Astrocyte of the cerebellum (primary cell): Measurements from ENCODE around the gene COL20A1.

Experiments used
- DNase-seq: peaks from one replicate; pipeline ENCODE4 v3.0.0-alpha.2; 2011; ENCODE audit warnings: low read depth
- H3K4me3 ChIP-seq: 2 replicates; pipeline ENCODE4 v1.5.1; 2011; ENCODE audit warnings: mild to moderate bottlenecking, low read depth, low read length, moderate library complexity
- CTCF ChIP-seq: IDR thresholded peaks from 2 replicates; pipeline ENCODE4 v1.5.1; 2012; ENCODE audit warnings: low read length, low read depth, moderate library complexity, mild to moderate bottlenecking; ENCODE audit errors: missing control alignments
- in situ Hi-C: cut with HindIII; loops from 2 replicates; pipeline ENCODE4 v1.10.0; 2017; ENCODE audit warnings: low sequenced_read_pairs

The COL20A1 gene

GRCh38 chr20:63372971-63373885 is 80.2 kb downstream of the COL20A1 start:
- in situ Hi-C loops = no loop called here
- TF ChIP-seq CTCF = no peak

GRCh38 chr20:63373996-63374395 is 81.0 kb downstream of the COL20A1 start:
- no peak for DNase-seq
- no peak overlapping the region for H3K4me3 ChIP-seq
- in situ Hi-C loops = no loop called here
- TF ChIP-seq CTCF = no peak

More at GRCh38 chr20:63372971-63373885, 80.2 kb downstream of the COL20A1 start:
- H3K4me3 ChIP-seq = no peak overlapping the region
- no peak for DNase-seq

- no peak for DNase-seq
- no peak for TF ChIP-seq CTCF
- in situ Hi-C loops = no loop called here
- H3K4me3 ChIP-seq = no peak overlapping the region
Observed at GRCh38 chr20:63374504-63374903, 81.5 kb downstream of the COL20A1 start.

GRCh38 chr20:63375438-63375837 is 82.5 kb downstream of the COL20A1 start:
- in situ Hi-C loops = no loop called here
- TF ChIP-seq CTCF = no peak
- DNase-seq = no peak
- no peak overlapping the region for H3K4me3 ChIP-seq

- DNase-seq = no peak
- no peak overlapping the region for H3K4me3 ChIP-seq
- in situ Hi-C loops = no loop called here
- no peak for TF ChIP-seq CTCF
Observed at GRCh38 chr20:63376283-63377250, 83.6 kb downstream of the COL20A1 start.

GRCh38 chr20:63377256-63377941 is 84.4 kb downstream of the COL20A1 start:
- TF ChIP-seq CTCF = no peak
- H3K4me3 ChIP-seq = no peak overlapping the region
- no peak for DNase-seq
- in situ Hi-C loops = no loop called here
